Renal pelvis (tissue), 12 donors: Measurements from ENCODE around the gene BCL3. TPM values are rescaled to one million over a fixed set of nuclear protein-coding genes. Genes with fewer than 3 reads are reported as not detected.
"Not testable (repeated sequence)": the region's sequence is repeated elsewhere in the genome, so short reads cannot be mapped to it uniquely, and the experiment has no call there.

Source experiments
- DNase-seq: peaks from one replicate; pipeline ENCODE4 v3.0.0-alpha.2; 2013
- long read RNA-seq, 16 experiments: transcript quantifications; one replicate each; lab custom pipeline, GENCODE V29; 2026
- polyA plus RNA-seq, 3 donors: library from polyadenylated mRNA; unstranded; fragments of 120-200 nt; gene quantifications; one replicate each; pipeline ENCODE4 v1.2.1, GENCODE V29; 2013; ENCODE audit not compliant: insufficient read length in 3 of 3

The BCL3 gene
- polyA plus RNA-seq, result 1 to 10 TPM; 8.5 to 9.8 (median 8.8) TPM
- long read RNA-seq, donor 1, result 0 reads
- long read RNA-seq, donor 2, partial matches to known transcripts, result 0 of 3 reads
- long read RNA-seq, donor 2, other reads (novel, unspliced or antisense), result 0 of 3 reads
- long read RNA-seq, donor 3, transcript BCL3-201 (9 exons, 2,038 nt), result major isoform, 5 of 5 reads
- long read RNA-seq, donor 3, partial matches to known transcripts, result 0 of 5 reads
- long read RNA-seq, donor 3, other reads (novel, unspliced or antisense), result 0 of 5 reads
- long read RNA-seq, donor 4, partial matches to known transcripts, result 0 of 4 reads
- long read RNA-seq, donor 4, other reads (novel, unspliced or antisense), result 0 of 4 reads
- long read RNA-seq, donor 5, partial matches to known transcripts, result 0 of 3 reads
- long read RNA-seq, donor 5, other reads (novel, unspliced or antisense), result 0 of 3 reads
- long read RNA-seq, donor 6, partial matches to known transcripts, result 0 of 3 reads
- long read RNA-seq, donor 6, other reads (novel, unspliced or antisense), result 0 of 3 reads
- long read RNA-seq, donor 7, partial matches to known transcripts, result 0 of 5 reads
- long read RNA-seq, donor 7, other reads (novel, unspliced or antisense), result 0 of 5 reads
- long read RNA-seq, donor 8, partial matches to known transcripts, result 0 of 7 reads
- long read RNA-seq, donor 8, other reads (novel, unspliced or antisense), result 0 of 7 reads
- long read RNA-seq, donor 9, transcript BCL3-201 (9 exons, 2,038 nt), result major isoform, 6 of 7 reads
- long read RNA-seq, donor 9, partial matches to known transcripts, result 0 of 7 reads
- long read RNA-seq, donor 9, other reads (novel, unspliced or antisense), result 0 of 7 reads
- long read RNA-seq, donor 10, partial matches to known transcripts, result 0 of 3 reads
- long read RNA-seq, donor 10, other reads (novel, unspliced or antisense), result 0 of 3 reads
- long read RNA-seq, donor 11, partial matches to known transcripts, result 0 of 2 reads
- long read RNA-seq, donor 11, other reads (novel, unspliced or antisense), result 0 of 2 reads
- long read RNA-seq, donor 12, transcript BCL3-201 (9 exons, 2,038 nt), result major isoform, 5 of 5 reads
- long read RNA-seq, donor 12, partial matches to known transcripts, result 0 of 5 reads
- long read RNA-seq, donor 12, other reads (novel, unspliced or antisense), result 0 of 5 reads
- long read RNA-seq, donor 13, partial matches to known transcripts, result 0 of 4 reads
- long read RNA-seq, donor 13, other reads (novel, unspliced or antisense), result 0 of 4 reads
- long read RNA-seq, donor 14, result 0 reads
- long read RNA-seq, donor 15, transcript BCL3-201 (9 exons, 2,038 nt), result major isoform, 8 of 10 reads
- long read RNA-seq, donor 15, partial matches to known transcripts, result 0 of 10 reads
- long read RNA-seq, donor 15, other reads (novel, unspliced or antisense), result 0 of 10 reads
- long read RNA-seq, donor 16, partial matches to known transcripts, result 0 of 4 reads
- long read RNA-seq, donor 16, other reads (novel, unspliced or antisense), result 0 of 4 reads

- no peak for DNase-seq
These were observed at the start of gene BCL3 for GRCh38 chr19:44748426-44749254. BCL3 (plus strand) TSS chr19:44748708; CDS start chr19:44748791, 83 bp downstream.

GRCh38 chr19:44700547-44700946 is 48.0 kb upstream of the BCL3 start:
- DNase-seq, result no peak

DNA sequence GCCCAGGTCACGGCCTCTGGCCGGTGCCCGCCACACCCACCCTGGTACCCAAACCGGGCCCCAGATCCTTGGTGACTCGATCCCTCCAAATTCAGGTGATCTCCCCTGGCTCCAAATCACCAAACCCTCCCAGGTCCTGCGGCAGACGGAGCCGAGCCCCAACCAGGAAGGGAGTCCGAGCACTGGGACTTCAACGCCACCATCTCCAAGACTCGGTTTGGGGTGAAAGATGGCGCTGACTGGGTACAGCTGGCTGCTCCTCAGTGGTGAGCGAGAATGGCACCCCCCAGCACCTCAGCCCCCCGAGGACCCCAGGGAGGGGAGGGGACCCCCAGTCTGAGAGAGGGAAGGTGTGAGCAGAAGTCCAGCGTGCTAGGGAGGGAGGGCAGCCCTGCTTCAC is 47.3 kb upstream of the BCL3 start:
- no peak for DNase-seq

DNA sequence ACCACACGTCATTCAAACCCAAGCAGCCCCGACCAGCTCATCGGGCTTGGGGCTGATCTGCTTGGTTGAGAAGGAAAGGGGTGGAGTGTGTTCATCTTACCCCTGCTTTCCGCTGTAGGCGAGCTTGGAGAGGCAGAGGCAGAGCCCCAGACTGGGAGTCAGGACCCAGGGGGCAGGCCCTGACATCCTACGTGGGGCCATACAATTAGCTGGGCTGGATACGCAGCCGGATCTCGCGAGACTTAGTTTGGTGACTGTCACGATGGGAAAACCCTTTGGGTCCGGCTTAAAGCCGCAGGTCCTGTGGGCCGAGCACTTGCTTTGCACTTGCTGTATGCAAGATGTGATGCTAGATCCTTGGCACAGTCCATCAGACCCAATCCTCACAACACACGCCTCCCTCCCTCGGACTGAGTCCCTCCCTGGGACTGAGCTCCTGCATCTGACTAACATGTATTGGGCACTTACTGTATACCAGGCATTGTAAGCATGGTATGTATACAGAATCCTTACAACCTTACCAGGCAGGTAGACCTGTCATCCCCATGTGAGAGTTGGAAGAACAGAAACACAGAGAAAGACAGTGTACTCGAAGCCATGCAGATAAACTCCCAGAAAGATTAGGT is 45.8 kb upstream of the BCL3 start:
- DNase-seq, result no peak

- DNase-seq, result no peak
These were observed 45.0 kb upstream of the BCL3 start for GRCh38 chr19:44703336-44704078.

DNA sequence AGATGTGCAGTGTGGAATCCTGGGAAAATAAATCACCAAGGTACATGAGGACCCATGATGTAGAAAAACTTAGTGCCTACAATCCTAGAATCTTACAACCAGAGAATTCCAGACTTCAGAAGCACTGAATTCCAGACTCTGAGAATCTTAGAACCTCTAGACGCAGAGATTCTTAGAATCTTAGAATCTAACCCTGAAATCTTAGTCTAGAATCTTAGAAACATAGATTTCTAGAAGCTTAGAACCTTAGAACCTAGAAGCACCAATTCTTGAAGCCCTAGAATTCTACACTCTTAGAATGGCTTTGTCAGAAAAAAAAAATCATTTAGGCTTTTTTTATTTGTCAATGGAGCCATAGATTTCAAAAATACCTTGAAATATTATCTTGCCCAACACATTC is 43.5 kb upstream of the BCL3 start:
- no peak for DNase-seq

- DNase-seq, result no peak
These were observed 43.0 kb upstream of the BCL3 start for GRCh38 chr19:44705502-44706010.

- no peak for DNase-seq
These were observed 41.8 kb upstream of the BCL3 start for GRCh38 chr19:44706506-44707236.

DNA sequence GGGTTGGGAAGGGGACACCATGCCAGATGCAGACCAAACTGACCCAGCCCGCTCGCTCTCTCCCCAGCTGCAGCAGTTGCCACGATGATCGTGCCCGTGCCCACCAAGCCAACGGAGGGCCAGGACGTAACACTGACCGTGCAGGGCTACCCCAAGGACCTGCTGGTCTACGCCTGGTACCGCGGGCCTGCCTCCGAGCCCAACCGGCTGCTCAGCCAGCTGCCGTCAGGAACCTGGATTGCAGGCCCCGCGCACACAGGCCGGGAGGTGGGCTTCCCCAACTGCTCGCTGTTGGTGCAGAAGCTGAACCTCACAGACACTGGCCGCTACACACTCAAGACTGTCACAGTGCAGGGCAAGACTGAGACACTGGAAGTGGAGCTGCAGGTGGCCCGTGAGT is 40.7 kb upstream of the BCL3 start:
- DNase-seq, result no peak

GRCh38 chr19:44708940-44709339 is 39.6 kb upstream of the BCL3 start:
- DNase-seq, result no peak

DNA sequence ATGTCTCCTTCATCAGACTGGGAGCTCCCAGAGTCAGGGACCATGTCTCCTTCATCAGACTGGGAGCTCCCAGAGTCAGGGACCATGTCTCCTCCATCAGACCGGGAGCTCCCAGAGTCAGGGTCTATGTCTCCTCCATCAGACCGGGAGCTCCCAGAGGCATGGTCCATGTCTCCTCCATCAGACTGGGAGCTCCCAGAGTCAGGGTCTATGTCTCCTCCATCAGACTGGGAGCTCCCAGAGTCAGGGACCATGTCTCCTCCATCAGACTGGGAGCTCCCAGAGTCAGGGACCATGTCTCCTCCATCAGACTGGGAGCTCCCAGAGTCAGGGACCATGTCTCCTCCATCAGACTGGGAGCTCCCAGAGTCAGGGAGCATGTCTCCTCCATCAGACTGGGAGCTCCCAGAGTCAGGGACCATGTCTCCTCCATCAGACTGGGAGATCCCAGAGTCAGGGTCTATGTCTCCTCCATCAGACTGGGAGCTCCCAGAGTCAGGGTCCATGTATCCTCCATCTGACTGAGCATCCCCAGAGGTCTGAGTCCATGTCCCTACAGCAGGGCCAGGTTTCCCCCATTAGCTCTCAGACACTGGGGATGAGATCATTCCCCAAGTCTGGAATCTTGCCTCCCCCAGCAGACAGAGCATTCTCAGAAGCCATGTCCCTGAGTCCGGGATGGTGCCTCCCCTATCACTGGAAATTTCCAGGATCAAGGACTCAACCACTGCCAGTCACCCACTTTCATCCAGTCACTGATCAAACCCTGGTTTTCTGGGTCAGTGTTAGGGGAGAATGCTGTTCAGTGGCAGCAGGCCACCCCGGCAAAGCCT is 38.9 kb upstream of the BCL3 start:
- not testable (repeated sequence) for DNase-seq

DNA sequence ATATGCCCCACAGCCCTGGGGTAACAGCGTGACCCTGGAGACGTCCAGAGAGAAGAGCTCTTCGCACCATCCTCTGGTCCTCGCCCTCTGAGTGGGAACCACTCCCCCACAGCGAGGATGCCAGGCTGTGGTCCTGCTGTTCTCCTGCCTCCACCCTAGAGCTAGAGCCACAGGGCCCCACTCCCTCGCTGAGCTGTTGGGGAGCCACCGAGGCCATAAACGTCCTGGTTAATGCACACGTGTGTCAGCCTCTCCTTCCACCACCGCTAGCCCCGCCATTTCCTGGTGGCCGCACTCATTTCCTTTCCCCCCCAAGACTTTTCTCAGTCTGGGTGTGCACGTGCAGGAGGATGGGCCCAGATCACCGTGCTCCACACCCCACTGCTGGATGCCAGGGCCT is 38.0 kb upstream of the BCL3 start:
- no peak for DNase-seq

- no peak for DNase-seq
These were observed 35.5 kb upstream of the BCL3 start for GRCh38 chr19:44712864-44713515.

DNA sequence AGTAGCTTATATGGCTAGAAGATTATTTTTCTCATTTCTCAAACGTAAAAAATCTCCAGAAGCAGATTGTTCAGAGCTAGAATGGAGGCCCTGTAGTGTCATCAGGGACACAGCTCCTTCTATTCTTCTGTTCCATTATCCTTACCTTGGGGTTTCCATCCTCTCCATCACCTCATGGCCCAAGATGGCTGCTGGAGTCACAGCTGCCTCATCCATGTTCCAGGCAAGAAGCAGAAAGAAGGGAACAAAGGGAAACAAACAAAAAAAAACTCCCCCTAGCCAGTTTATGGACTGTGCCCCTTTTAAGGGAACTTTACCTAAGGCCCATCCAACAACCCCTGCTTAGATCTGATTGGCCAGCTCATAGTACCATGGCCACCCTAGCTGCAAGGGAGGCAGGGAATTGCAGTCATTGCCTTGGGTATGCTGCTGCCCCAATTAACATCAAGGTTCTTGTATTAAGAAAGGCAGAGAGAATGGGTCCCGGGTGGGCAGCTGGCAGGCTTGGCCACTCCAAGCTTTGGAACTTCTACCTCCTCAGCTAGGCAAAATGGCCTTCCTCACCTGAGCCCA is 33.8 kb upstream of the BCL3 start:
- DNase-seq, result no peak

- no peak for DNase-seq
These were observed 30.9 kb upstream of the BCL3 start for GRCh38 chr19:44717603-44718002.

DNA sequence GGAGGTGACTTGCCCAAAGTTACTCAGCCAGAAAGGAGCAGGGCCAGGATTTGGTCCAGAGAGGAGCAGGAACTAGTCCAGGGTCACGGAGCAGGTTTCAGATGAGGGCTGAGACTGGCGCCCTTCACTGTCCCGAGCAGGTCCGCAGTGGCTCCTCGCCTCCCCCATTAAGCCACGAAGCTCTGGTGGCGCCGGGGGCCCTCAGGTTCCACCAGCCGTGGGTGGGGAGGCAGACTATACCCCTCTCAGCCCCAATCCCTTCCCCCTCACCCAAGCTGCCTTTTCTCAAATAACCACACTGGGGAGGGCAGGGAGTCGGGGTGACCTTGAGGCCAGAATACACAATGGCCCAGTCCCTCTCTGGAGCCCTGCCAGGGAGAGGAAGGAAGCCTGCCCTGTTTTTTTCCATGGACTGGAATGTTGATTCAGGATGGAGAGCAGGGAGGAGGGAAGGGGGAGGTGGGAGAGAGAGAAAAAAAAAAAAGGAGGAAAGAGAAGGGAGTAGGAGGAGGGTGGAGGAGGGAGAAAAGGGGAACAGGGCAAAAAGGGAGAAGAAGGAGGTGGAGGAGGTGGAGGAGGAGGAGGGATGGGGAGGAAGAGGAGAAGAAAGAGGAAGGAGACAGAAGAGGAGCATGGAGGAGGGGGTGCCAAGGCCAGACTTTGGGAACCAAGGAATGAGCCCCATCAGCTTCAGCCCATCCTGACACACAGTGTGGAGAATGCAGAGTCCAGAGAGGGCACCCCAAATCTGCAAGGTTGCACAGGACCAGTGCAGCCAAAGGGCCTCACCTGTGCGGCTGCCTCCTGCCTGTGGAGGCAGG is 29.9 kb upstream of the BCL3 start:
- peak; percentile 92 for DNase-seq
